SH-SY5Y (cell line): ENCODE measurements around the gene FARP2.

Source experiments
- GATA2 ChIP-seq: IDR thresholded peaks from 2 replicates; pipeline ENCODE4 v1.6.1; 2011; ENCODE audit warnings: mild to moderate bottlenecking, low read depth, low read length
- GATA3 ChIP-seq: IDR thresholded peaks from 2 replicates; pipeline ENCODE4 v1.6.1; 2011; ENCODE audit warnings: low read depth, mild to moderate bottlenecking, low read length, moderate library complexity

GRCh38 chr2:241465543-241465942 lies 109.5 kb downstream of the FARP2 start:
- TF ChIP-seq GATA2 (no peak), GATA3 (no peak)
